BJ (cell line): ENCODE results near the gene KIAA0825. TPM values are rescaled to one million over a fixed set of nuclear protein-coding genes. Genes with fewer than 3 reads are reported as not detected.

ENCODE experiments used
- CTCF ChIA-PET: fragments of 350-600 bp; formaldehyde crosslinking; extraction: SDS; loops from one replicate; lab custom pipeline; 2021; ENCODE audit warnings: antibody characterized with exemption, inconsistent platforms; lab: Yijun Ruan, JAX
- POLR2A ChIA-PET: fragments of 300-600 bp; sonication (Branson Sonifier 250); formaldehyde crosslinking; extraction: SDS; loops from one replicate; lab custom pipeline; 2021; ENCODE audit warnings: antibody characterized with exemption; lab: Charles Lee
- DNase-seq: peaks from one replicate; pipeline ENCODE4 v3.0.0-alpha.2; 2011; ENCODE audit warnings: low read depth
- H3K27me3 ChIP-seq: 2 replicates; pipeline ENCODE4 v1.6.0; 2011; ENCODE audit warnings: low read length; ENCODE audit not compliant: control insufficient read depth, insufficient read depth
- H3K36me3 ChIP-seq: 2 replicates; pipeline ENCODE4 v1.5.1; 2011; ENCODE audit warnings: low read length; ENCODE audit not compliant: control insufficient read depth, insufficient read depth
- H3K4me3 ChIP-seq: 2 replicates; pipeline ENCODE4 v1.5.1; 2011; ENCODE audit warnings: low read depth, mild to moderate bottlenecking, control low read depth, low read length
- CTCF ChIP-seq: IDR thresholded peaks from 2 replicates; pipeline ENCODE4 v1.5.1; 2011; ENCODE audit warnings: low read depth, mild to moderate bottlenecking, control low read depth, inconsistent platforms, low read length, moderate library complexity; ENCODE audit not compliant: insufficient read depth
- polyA plus RNA-seq: library from polyadenylated mRNA; depleted of rRNA; stranded (reverse); fragments of >200 nt; gene quantifications from 2 replicates; pipeline ENCODE4 v1.2.3, GENCODE V29; 2011

Gene KIAA0825
- polyA plus RNA-seq, 1 experiment: 0.69 TPM

- no peaks in the 10 kb centered on the region for H3K36me3 ChIP-seq
- no peak for DNase-seq
- no peaks in the 10 kb centered on the region for H3K27me3 ChIP-seq
- ChIA-PET CTCF (no interaction called here), POLR2A (interaction anchor here (0.7 kb wide), 1 partner anchor 18 kb away, joined by 3 read pairs; no protein-coding TSS in a partner anchor)
- no peak overlapping the region for H3K4me3 ChIP-seq
- TF ChIP-seq CTCF: no peak
These were observed 202.6 kb downstream of the KIAA0825 start for GRCh38 chr5:94415798-94416197.

GRCh38 chr5:94409440-94409839 is 209.0 kb downstream of the KIAA0825 start:
- POLR2A ChIA-PET: no interaction called here

GRCh38 chr5:94407023-94407422 is 211.4 kb downstream of the KIAA0825 start:
- Histone ChIP-seq H3K4me3 (no peak overlapping the region), H3K36me3 (no peaks in the 10 kb centered on the region), H3K27me3 (no peaks in the 10 kb centered on the region)
- TF ChIP-seq CTCF: no peak
- DNase-seq: no peak
- CTCF ChIA-PET: no interaction called here
- POLR2A ChIA-PET: no interaction called here

More at GRCh38 chr5:94409440-94409839, 209.0 kb downstream of the KIAA0825 start:
- no peak for TF ChIP-seq CTCF
- Histone ChIP-seq H3K36me3 (no peaks in the 10 kb centered on the region), H3K27me3 (no peaks in the 10 kb centered on the region), H3K4me3 (no peak overlapping the region)
- CTCF ChIA-PET: interaction anchor here (1.7 kb wide), 1 partner anchor 20 kb away, joined by 3 read pairs; no protein-coding TSS in a partner anchor
- no peak for DNase-seq

GRCh38 chr5:94403483-94403882 is 214.9 kb downstream of the KIAA0825 start:
- Histone ChIP-seq H3K36me3 (no peaks in the 10 kb centered on the region), H3K27me3 (no peaks in the 10 kb centered on the region), H3K4me3 (no peak overlapping the region)
- CTCF ChIA-PET: no interaction called here
- DNase-seq: no peak
- no peak for TF ChIP-seq CTCF
- POLR2A ChIA-PET: no interaction called here

GRCh38 chr5:94402096-94402495 is 216.3 kb downstream of the KIAA0825 start:
- Histone ChIP-seq H3K27me3 (no peaks in the 10 kb centered on the region), H3K4me3 (no peak overlapping the region), H3K36me3 (no peaks in the 10 kb centered on the region)
- POLR2A ChIA-PET: no interaction called here
- no peak for DNase-seq
- no peak for TF ChIP-seq CTCF
- CTCF ChIA-PET: no interaction called here
